IMR-90 (cell line): ENCODE measurements around the gene THEM5.

Source experiments
- CEBPB ChIP-seq: IDR thresholded peaks from 2 replicates; pipeline ENCODE4 v1.6.1; 2012; ENCODE audit warnings: low read depth, low read length, improper control_type of control experiment
- CTCF ChIP-seq: conservative IDR thresholded peaks from 2 replicates; pipeline ENCODE4 v1.5.1; 2012; ENCODE audit warnings: mild to moderate bottlenecking, low read depth, low read length, improper control_type of control experiment
- ELK1 ChIP-seq: fragments of 150-350 bp; IDR thresholded peaks from 2 replicates; pipeline ENCODE4 v1.6.1; 2016; ENCODE audit warnings: low read depth, mild to moderate bottlenecking, low read length, moderate library complexity, borderline replicate concordance
- FOS ChIP-seq: fragments of 150-350 bp; IDR thresholded peaks from 2 replicates; pipeline ENCODE4 v1.6.1; 2016; ENCODE audit warnings: low read depth, low read length
- MAFK ChIP-seq: IDR thresholded peaks from 2 replicates; pipeline ENCODE4 v1.6.1; 2012; ENCODE audit warnings: low read depth, low read length, improper control_type of control experiment
- MXI1 ChIP-seq: IDR thresholded peaks from 2 replicates; pipeline ENCODE4 v1.6.1; 2012; ENCODE audit warnings: low read depth, mild to moderate bottlenecking, low read length, moderate library complexity, borderline replicate concordance
- NFE2L2 ChIP-seq: fragments of 150-350 bp; IDR thresholded peaks from 2 replicates; pipeline ENCODE4 v1.6.1; 2016; ENCODE audit warnings: low read depth, mild to moderate bottlenecking, low read length
- POLR2A ChIP-seq: IDR thresholded peaks from 2 replicates; pipeline ENCODE4 v1.6.1; 2012; ENCODE audit warnings: mild to moderate bottlenecking, low read depth, low read length
- RAD21 ChIP-seq: IDR thresholded peaks from 2 replicates; pipeline ENCODE4 v1.6.1; 2012; ENCODE audit warnings: low read length, improper control_type of control experiment
- RFX5 ChIP-seq: IDR thresholded peaks from 2 replicates; pipeline ENCODE4 v1.8.0; 2012; ENCODE audit warnings: low read depth, mild to moderate bottlenecking, low read length, moderate library complexity
- SMC3 ChIP-seq: fragments of 150-350 bp; IDR thresholded peaks from 2 replicates; pipeline ENCODE4 v1.6.1; 2016; ENCODE audit warnings: low read depth, mild to moderate bottlenecking, antibody characterized with exemption, low read length, moderate library complexity
- TF ChIP-seq, protein P1 (sequence below): fragments of 150-350 bp; IDR thresholded peaks from 2 replicates; pipeline ENCODE4 v1.6.1; 2017; ENCODE audit warnings: mild to moderate bottlenecking, antibody characterized with exemption, low read length, low read depth

GRCh38 chr1:151864411-151864810 is 10.9 kb upstream of the THEM5 start:
- TF ChIP-seq CTCF (no peak), MAFK (no peak), POLR2A (no peak), RFX5 (no peak), CEBPB (no peak), MXI1 (no peak), SMC3 (no peak), ELK1 (no peak), NFE2L2 (no peak), RAD21 (no peak), FOS (no peak)
- TF ChIP-seq, protein P1, sequence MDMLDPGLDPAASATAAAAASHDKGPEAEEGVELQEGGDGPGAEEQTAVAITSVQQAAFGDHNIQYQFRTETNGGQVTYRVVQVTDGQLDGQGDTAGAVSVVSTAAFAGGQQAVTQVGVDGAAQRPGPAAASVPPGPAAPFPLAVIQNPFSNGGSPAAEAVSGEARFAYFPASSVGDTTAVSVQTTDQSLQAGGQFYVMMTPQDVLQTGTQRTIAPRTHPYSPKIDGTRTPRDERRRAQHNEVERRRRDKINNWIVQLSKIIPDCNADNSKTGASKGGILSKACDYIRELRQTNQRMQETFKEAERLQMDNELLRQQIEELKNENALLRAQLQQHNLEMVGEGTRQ = no peak
